IMR-90 (cell line): ENCODE data around the gene SHC4. TPM values are rescaled to one million over a fixed set of nuclear protein-coding genes. Genes with fewer than 3 reads are reported as not detected.

Source experiments
- ATAC-seq: fragments of 200-7000 bp; cut with Tn5 transposase; 2 replicates; pipeline ENCODE4 v1.9.1; 2020; ENCODE audit warnings: low read depth, mild to moderate bottlenecking, moderate library complexity
- BruUV-seq: library from RNA; stranded (reverse); fragments of 400-500 nt; replicated peaks from 2 replicates; lab custom pipeline; 2021; lab: Mats Ljungman, UMichigan
- CTCF ChIA-PET: fragments of 300-600 bp; formaldehyde crosslinking; extraction: SDS; loops from one replicate; lab custom pipeline; 2021; ENCODE audit warnings: antibody characterized with exemption; lab: Yijun Ruan, JAX
- POLR2A ChIA-PET: fragments of 300-600 bp; sonication (Branson Sonifier 250); formaldehyde crosslinking; loops from one replicate; lab custom pipeline; 2022; ENCODE audit warnings: antibody characterized with exemption; ENCODE audit not compliant: unreplicated experiment; lab: Charles Lee
- DNase-seq: peaks from one replicate; pipeline ENCODE4 v3.0.0; 2013
- H2AFZ ChIP-seq: replicated peaks from 2 replicates; pipeline ENCODE3; 2013; ENCODE audit warnings: low read length, mild to moderate bottlenecking; ENCODE audit not compliant: poor library complexity
- H2AK5ac ChIP-seq: 2 replicates; pipeline ENCODE4 v1.6.1; 2013; ENCODE audit warnings: low read depth, low read length, inconsistent platforms
- H2AK9ac ChIP-seq: replicated peaks from 2 replicates; pipeline ENCODE3; 2013; ENCODE audit warnings: mild to moderate bottlenecking, low read depth, low read length, moderate library complexity; ENCODE audit not compliant: poor library complexity
- H2BK120ac ChIP-seq: 2 replicates; pipeline ENCODE4 v1.6.1; 2013; ENCODE audit warnings: low read depth, low read length, inconsistent platforms
- H2BK15ac ChIP-seq: 3 replicates; pipeline ENCODE4 v1.6.1; 2013; ENCODE audit warnings: low read depth, low read length, inconsistent platforms
- H2BK20ac ChIP-seq: 2 replicates; pipeline ENCODE4 v1.6.1; 2013; ENCODE audit warnings: low read depth, mild to moderate bottlenecking, inconsistent platforms, low read length, moderate library complexity
- H2BK5ac ChIP-seq: 2 replicates; pipeline ENCODE4 v1.6.1; 2013; ENCODE audit warnings: mild to moderate bottlenecking, low read depth, low read length, inconsistent platforms; ENCODE audit not compliant: poor library complexity, severe bottlenecking
- H3K14ac ChIP-seq: replicated peaks from 2 replicates; pipeline ENCODE4 v1.6.1; 2013; ENCODE audit warnings: low read depth, low read length, inconsistent platforms
- H3K18ac ChIP-seq: 2 replicates; pipeline ENCODE4 v1.6.1; 2013; ENCODE audit warnings: low read depth, low read length, control low read depth
- H3K23ac ChIP-seq: 2 replicates; pipeline ENCODE4 v1.6.1; 2013; ENCODE audit warnings: low read depth, low read length, inconsistent platforms
- H3K27ac ChIP-seq: 2 replicates; pipeline ENCODE4 v1.5.1; 2013; ENCODE audit warnings: mild to moderate bottlenecking, control low read depth, low read length; ENCODE audit not compliant: insufficient read depth
- H3K27me3 ChIP-seq: 2 replicates; pipeline ENCODE4 v1.6.1; 2013; ENCODE audit warnings: low read length; ENCODE audit not compliant: control insufficient read depth, insufficient read depth
- H3K36me3 ChIP-seq: 2 replicates; pipeline ENCODE4 v1.6.1; 2013; ENCODE audit warnings: low read length, mixed read lengths; ENCODE audit not compliant: control insufficient read depth, insufficient read depth
- H3K4ac ChIP-seq: 2 replicates; pipeline ENCODE4 v1.6.1; 2013; ENCODE audit warnings: low read depth, low read length, inconsistent platforms
- H3K4me1 ChIP-seq: 2 replicates; pipeline ENCODE4 v1.6.1; 2013; ENCODE audit warnings: low read length, mixed read lengths; ENCODE audit not compliant: control insufficient read depth, insufficient read depth
- H3K4me2 ChIP-seq: 2 replicates; pipeline ENCODE4 v1.6.1; 2013; ENCODE audit warnings: low read depth, mild to moderate bottlenecking, control low read depth, low read length, moderate library complexity
- H3K4me3 ChIP-seq: 2 replicates; pipeline ENCODE4 v1.5.1; 2013; ENCODE audit warnings: low read depth, mild to moderate bottlenecking, control low read depth, low read length, moderate library complexity; ENCODE audit not compliant: insufficient read depth
- H3K56ac ChIP-seq: 2 replicates; pipeline ENCODE4 v1.6.1; 2013; ENCODE audit warnings: low read length, inconsistent platforms; ENCODE audit not compliant: insufficient read depth; ENCODE audit errors: extremely low read depth
- H3K79me1 ChIP-seq, 2 experiments: 2 replicates each; pipeline ENCODE4 v1.6.1; 2013; ENCODE audit warnings: low read length in 2 of 2, inconsistent platforms in 1 of 2, low read depth in 1 of 2
- H3K9ac ChIP-seq: 2 replicates; pipeline ENCODE4 v1.6.1; 2013; ENCODE audit warnings: low read depth, low read length, control low read depth
- H3K9me1 ChIP-seq: 2 replicates; pipeline ENCODE4 v1.6.1; 2013; ENCODE audit warnings: low read length, inconsistent platforms; ENCODE audit not compliant: insufficient read depth
- H3K9me3 ChIP-seq: 2 replicates; pipeline ENCODE4 v1.6.1; 2013; ENCODE audit warnings: low read length; ENCODE audit not compliant: control insufficient read depth, insufficient read depth
- H4K20me1 ChIP-seq: 2 replicates; pipeline ENCODE4 v1.6.1; 2013; ENCODE audit warnings: low read length, inconsistent platforms; ENCODE audit not compliant: insufficient read depth
- H4K5ac ChIP-seq: 2 replicates; pipeline ENCODE4 v1.6.1; 2013; ENCODE audit warnings: mild to moderate bottlenecking, low read depth, low read length, control low read depth
- H4K8ac ChIP-seq, 2 experiments: 2 replicates each; pipeline ENCODE4 v1.6.1; 2013; ENCODE audit warnings: low read depth in 2 of 2, low read length in 2 of 2, control low read depth in 1 of 2, inconsistent platforms in 1 of 2
- H4K91ac ChIP-seq: 2 replicates; pipeline ENCODE4 v1.6.1; 2013; ENCODE audit warnings: low read depth, low read length, inconsistent platforms; ENCODE audit not compliant: insufficient read depth
- BHLHE40 ChIP-seq: fragments of 150-350 bp; IDR thresholded peaks from 2 replicates; pipeline ENCODE4 v1.6.1; 2016; ENCODE audit warnings: mild to moderate bottlenecking, low read depth, low read length
- CEBPB ChIP-seq: IDR thresholded peaks from 2 replicates; pipeline ENCODE4 v1.6.1; 2012; ENCODE audit warnings: low read depth, low read length, improper control_type of control experiment
- dilution Hi-C: fragments of 300-500 bp; cut with HindIII; formaldehyde crosslinking; loops from one replicate; pipeline ENCODE4 v1.14.3; 2018; ENCODE audit warnings: low sequenced_read_pairs; ENCODE audit not compliant: unreplicated experiment
- in situ Hi-C: fragments of 300-500 bp; cut with MboI; formaldehyde crosslinking; loops from 3 replicates; pipeline ENCODE4 v1.14.3; 2019; ENCODE audit warnings: low sequenced_read_pairs, inconsistent platforms, mixed read lengths
- intact Hi-C: fragments of 100-400 bp; cut with micrococcal nuclease; formaldehyde crosslinking; loops from 2 replicates; pipeline ENCODE4 v1.10.0; 2022
- polyA plus RNA-seq, 3 experiments: library from polyadenylated mRNA; depleted of rRNA; stranded (reverse); fragments of >200 nt; gene quantifications; 2 replicates each; pipeline ENCODE4 v1.2.3, GENCODE V29; 2012; ENCODE audit warnings: low replicate concordance in 1 of 3
- total RNA-seq: library from RNA; depleted of rRNA; stranded (reverse); fragments of >200 nt; gene quantifications from 2 replicates; pipeline ENCODE4 v1.2.3, GENCODE V29; 2012

Gene SHC4
- total and polyA plus RNA-seq, 2 of the 4 experiments (the other 2 are of a cell fraction), result 0.91 to 2.7 TPM

- CTCF ChIA-PET, result no interaction called here
- Histone ChIP-seq H4K5ac (no peak overlapping the region), H3K4me2 (no peak overlapping the region), H3K9me3 (no peaks in the 10 kb centered on the region), H3K27me3 (no peaks in the 10 kb centered on the region), H4K20me1 (no peaks in the 10 kb centered on the region), H4K91ac (no peak overlapping the region), H3K27ac (no peak overlapping the region), H2AK5ac (peak overlapping the region; percentile 29; the same call in 1 of the 2 replicates), H3K9me1 (peaks cover 18% of the 10 kb centered on the region), H3K18ac (no peak overlapping the region), H3K56ac (no peak overlapping the region), H2AK9ac (no peak overlapping the region), H4K8ac (peak overlapping the region in 1 of 2 experiments; percentile 15; a peak in 1 of 4 replicates), H3K4me3 (no peak overlapping the region), H3K14ac (peak overlapping the region; percentile 48; the same call in 1 of the 2 replicates), H3K79me1 (peaks cover 5 to 21% of the 10 kb centered on the region in 2 experiments; a peak in 3 of 4 replicates), H2AFZ (no peak overlapping the region), H3K4ac (no peak overlapping the region), H3K23ac (no peak overlapping the region), H2BK20ac (0 out of 2 replicates have a peak overlapping the region, but pooled peaks have one; percentile 5), H3K36me3 (no peaks in the 10 kb centered on the region), H3K4me1 (peaks cover 18% of the 10 kb centered on the region), H2BK15ac (peak overlapping the region; percentile 47; the same call in 2 of the 3 replicates), H2BK120ac (peak overlapping the region; percentile 19; the same call in 1 of the 2 replicates), H2BK5ac (no peak overlapping the region), H3K9ac (no peak overlapping the region)
- in situ Hi-C loops (loop anchor here (25.0 kb wide), 1 partner anchor 541 kb away; the partner anchor contains the start of gene FGF7), dilution Hi-C loops (no loop called here), intact Hi-C loops (no loop called here)
- POLR2A ChIA-PET, result no interaction called here
- no peak for ATAC-seq
- DNase-seq, result peak; percentile 20
- TF ChIP-seq BHLHE40 (no peak), CEBPB (peak; percentile 71)
- BruUV-seq, result no TSS peak
These were observed 92.2 kb downstream of the SHC4 start for GRCh38 chr15:48871542-48871941.
